NB4 (cell line): ENCODE data around the gene PCDHB3.

Experiments used
- CTCF ChIP-seq: IDR thresholded peaks from one replicate; pipeline ENCODE4 v1.5.1; 2012; ENCODE audit warnings: low read depth, low read length
- MYC ChIP-seq: IDR thresholded peaks from 2 replicates; pipeline ENCODE4 v1.6.1; 2011; ENCODE audit warnings: low read depth, low read length
- POLR2A ChIP-seq: IDR thresholded peaks from 2 replicates; pipeline ENCODE4 v1.6.1; 2011; ENCODE audit warnings: mild to moderate bottlenecking; ENCODE audit not compliant: insufficient read length; ENCODE audit errors: extremely low read depth

GRCh38 chr5:141150224-141150992 is 50.1 kb downstream of the PCDHB3 start:
- no peak for TF ChIP-seq MYC
- TF ChIP-seq POLR2A: no peak
- TF ChIP-seq CTCF: no peak
